B cell (primary cell): ENCODE results near the gene CNTNAP2. TPM values are rescaled to one million over a fixed set of nuclear protein-coding genes. Genes with fewer than 3 reads are reported as not detected.

ENCODE experiments used
- ATAC-seq: fragments of 200-7000 bp; cut with Tn5 transposase; one replicate; pipeline ENCODE4 v1.10.0; 2021; ENCODE audit warnings: low read depth, mild to moderate bottlenecking, moderate number of reproducible peaks, moderate library complexity
- CTCF ChIA-PET: fragments of 350-600 bp; sonication (Branson Sonifier 250); formaldehyde crosslinking; loops from one replicate; lab custom pipeline; 2021; ENCODE audit warnings: antibody characterized with exemption, inconsistent platforms; lab: Charles Lee
- POLR2A ChIA-PET: fragments of 350-600 bp; sonication (Branson Sonifier 250); formaldehyde crosslinking; loops from one replicate; lab custom pipeline; 2021; ENCODE audit warnings: antibody characterized with exemption; lab: Charles Lee
- DNase-seq: peaks from one replicate; pipeline ENCODE4 v3.0.0; 2013
- H2AFZ ChIP-seq: 2 replicates; pipeline ENCODE4 v1.6.1; 2012; ENCODE audit warnings: mild to moderate bottlenecking, low read depth, low read length; ENCODE audit not compliant: insufficient read depth, poor library complexity, severe bottlenecking
- H3K27ac ChIP-seq, 2 donors: 1 replicate in 1 of 2; 2 replicates in 1 of 2; pipeline ENCODE4 v1.5.1; 2012 to 2013; ENCODE audit warnings: low read length in 2 of 2, mild to moderate bottlenecking in 2 of 2, moderate library complexity in 1 of 2
- H3K27me3 ChIP-seq, 4 experiments: fragments of 200-600 bp in 1 of 4; sonication (generic) in 1 of 4; replicated peaks in 1 of 4; 1 replicate in 2 of 4; 2 replicates in 2 of 4; pipeline versions ENCODE4 v1.6.1 to v1.7.0; 2013 to 2016; ENCODE audit warnings: low read length in 3 of 4, mild to moderate bottlenecking in 2 of 4, mixed read lengths in 1 of 4, moderate library complexity in 1 of 4; ENCODE audit not compliant: insufficient read depth in 4 of 4, control insufficient read depth in 3 of 4; ENCODE audit errors: control extremely low read depth in 1 of 4
- H3K36me3 ChIP-seq, 2 experiments: replicated peaks in 1 of 2; 1 replicate in 1 of 2; 2 replicates in 1 of 2; pipeline versions ENCODE4 v1.6.1 to v1.7.1; 2013; ENCODE audit warnings: low read length in 1 of 2; ENCODE audit not compliant: insufficient read depth in 2 of 2, control insufficient read depth in 1 of 2; ENCODE audit errors: control extremely low read depth in 1 of 2, extremely low read depth in 1 of 2
- H3K4me1 ChIP-seq, 2 donors: fragments of 200-600 bp in 1 of 2; sonication (generic) in 1 of 2; 1 replicate in 1 of 2; 2 replicates in 1 of 2; pipeline versions ENCODE4 v1.5.1 to v1.6.1; 2013 to 2017; ENCODE audit warnings: low read length in 2 of 2; ENCODE audit not compliant: control insufficient read depth in 2 of 2, insufficient read depth in 2 of 2
- H3K4me2 ChIP-seq: replicated peaks from 2 replicates; pipeline ENCODE3; 2012; ENCODE audit warnings: mild to moderate bottlenecking, low read depth, low read length; ENCODE audit not compliant: poor library complexity, severe bottlenecking
- H3K4me3 ChIP-seq, 5 experiments: fragments of 200-600 bp in 1 of 5; sonication (generic) in 1 of 5; 1 replicate in 3 of 5; 2 replicates in 2 of 5; pipeline versions ENCODE4 v1.5.1 to v1.7.0; 2011 to 2016; ENCODE audit warnings: low read length in 4 of 5, mild to moderate bottlenecking in 4 of 5, low read depth in 2 of 5, control low read depth in 1 of 5, moderate library complexity in 1 of 5; ENCODE audit not compliant: insufficient read depth in 1 of 5; ENCODE audit errors: control extremely low read depth in 1 of 5, extremely low read depth in 1 of 5
- H3K79me2 ChIP-seq: fragments of 200-600 bp; sonication (generic); one replicate; pipeline ENCODE4 v1.6.0; 2016; ENCODE audit warnings: low read length; ENCODE audit not compliant: control insufficient read depth, insufficient read depth
- H3K9ac ChIP-seq: fragments of 200-600 bp; sonication (generic); 2 replicates; pipeline ENCODE4 v1.6.1; 2017; ENCODE audit warnings: mild to moderate bottlenecking, low read length, moderate library complexity
- H3K9me3 ChIP-seq, 3 donors: one replicate each; pipeline versions ENCODE4 v1.6.1 to v1.7.1; 2013; ENCODE audit warnings: low read length in 2 of 3; ENCODE audit not compliant: control insufficient read depth in 2 of 3, insufficient read depth in 1 of 3; ENCODE audit errors: control extremely low read depth in 1 of 3
- H4K20me1 ChIP-seq: 2 replicates; pipeline ENCODE4 v1.6.0; 2012; ENCODE audit warnings: mild to moderate bottlenecking, low read length; ENCODE audit not compliant: insufficient read depth, control insufficient read depth, poor library complexity, severe bottlenecking
- H3K27ac Mint-ChIP-seq: one replicate; pipeline ENCODE4 v1.8.0; 2021; ENCODE audit warnings: mixed read lengths
- H3K27me3 Mint-ChIP-seq: one replicate; pipeline ENCODE4 v1.8.0; 2021; ENCODE audit warnings: mixed read lengths
- H3K4me1 Mint-ChIP-seq: one replicate; pipeline ENCODE4 v1.8.0; 2021; ENCODE audit warnings: mixed read lengths
- H3K4me3 Mint-ChIP-seq: one replicate; pipeline ENCODE4 v1.8.0; 2021; ENCODE audit warnings: mixed read lengths
- H3K9me3 Mint-ChIP-seq: one replicate; pipeline ENCODE4 v1.8.0; 2022; ENCODE audit warnings: mixed read lengths; ENCODE audit not compliant: insufficient read depth
- CTCF ChIP-seq: fragments of 200-600 bp; IDR thresholded peaks from one replicate; pipeline ENCODE4 v1.8.0; 2022; ENCODE audit warnings: antibody characterized with exemption, mild to moderate bottlenecking
- EZH2 ChIP-seq: IDR thresholded peaks from 2 replicates; pipeline ENCODE4 v1.6.1; 2012; ENCODE audit warnings: borderline replicate concordance, low read depth, mild to moderate bottlenecking, moderate library complexity, low read length; ENCODE audit not compliant: insufficient read depth, poor library complexity, severe bottlenecking
- WGBS: methylation state at CpG from one replicate; pipeline ENCODE4 v1.1.5; 2013; ENCODE audit warnings: missing lambda C conversion rate; ENCODE audit not compliant: insufficient coverage; 5-methylcytosine and 5-hydroxymethylcytosine counted together
- intact Hi-C: fragments of 100-400 bp; cut with micrococcal nuclease; formaldehyde crosslinking; loops from one replicate; pipeline ENCODE4 v1.10.0; 2022
- polyA plus RNA-seq: library from polyadenylated mRNA; depleted of rRNA; stranded (reverse); fragments of >200 nt; gene quantifications from 2 replicates; pipeline ENCODE4 v1.2.3, GENCODE V29; 2012
- total RNA-seq, 2 donors: library from RNA; stranded (reverse); fragments of 120-200 nt in 1 of 2; gene quantifications; 1 replicate in 1 of 2; 2 replicates in 1 of 2; pipeline versions ENCODE4 v1.2.3 to v1.2.4, GENCODE V29; 2013 to 2022

CNTNAP2 gene
- total and polyA plus RNA-seq, 2 donors (not counting 1 experiment from before 2014, with no cell fraction given): 7.4 to 16.6 TPM

GRCh38 chr7:146201945-146202344 is 85.3 kb downstream of the CNTNAP2 start:
- Histone ChIP-seq H3K9me3 (no peaks in the 10 kb centered on the region), H2AFZ (no peak overlapping the region), H3K4me1 (no peaks in the 10 kb centered on the region), H3K79me2 (no peaks in the 10 kb centered on the region), H3K27me3 (no peaks in the 10 kb centered on the region), H3K27ac (no peak overlapping the region), H3K4me2 (no peak overlapping the region), H3K9ac (no peak overlapping the region), H3K4me3 (no peak overlapping the region), H3K36me3 (no peaks in the 10 kb centered on the region), H4K20me1 (no peaks in the 10 kb centered on the region)
- DNase-seq: no peak
- Mint-ChIP-seq H3K4me1 (no peaks in the 10 kb centered on the region), H3K9me3 (no peaks in the 10 kb centered on the region), H3K4me3 (no peak overlapping the region), H3K27ac (no peak overlapping the region), H3K27me3 (no peaks in the 10 kb centered on the region)
- no peak for ATAC-seq
- intact Hi-C loops: no loop called here
- no peak for TF ChIP-seq EZH2
- TF ChIP-seq CTCF: no peak
- CTCF ChIA-PET: no interaction called here
- POLR2A ChIA-PET: no interaction called here
- WGBS: no CpG with 5 or more reads among the region's 1 CpG

- Mint-ChIP-seq H3K27me3 (no peaks in the 10 kb centered on the region), H3K4me1 (no peaks in the 10 kb centered on the region), H3K27ac (no peak overlapping the region), H3K4me3 (no peak overlapping the region), H3K9me3 (peaks cover 2% of the 10 kb centered on the region)
- H3K4me3 ChIP-seq: no peak overlapping the region
- H3K27me3 ChIP-seq: no peaks in the 10 kb centered on the region
- no peak for TF ChIP-seq CTCF
- no peak for TF ChIP-seq EZH2
- no peak overlapping the region for H3K27ac ChIP-seq
- ChIA-PET POLR2A (no interaction called here), CTCF (no interaction called here)
- H2AFZ ChIP-seq: no peak overlapping the region
- no peaks in the 10 kb centered on the region for H3K4me1 ChIP-seq
- no peak overlapping the region for H3K9ac ChIP-seq
- whole genome bisulfite sequencing: no CpG with 5 or more reads among the region's 2 CpGs
- no peaks in the 10 kb centered on the region for H3K36me3 ChIP-seq
- no peaks in the 10 kb centered on the region for H4K20me1 ChIP-seq
- no peak for ATAC-seq
- H3K79me2 ChIP-seq: no peaks in the 10 kb centered on the region
- no peak overlapping the region for H3K4me2 ChIP-seq
- no peaks in the 10 kb centered on the region for H3K9me3 ChIP-seq
- intact Hi-C loops: no loop called here
- no peak for DNase-seq
These were observed 89.7 kb downstream of the CNTNAP2 start for GRCh38 chr7:146206270-146206669.
